ENCODE results near the gene LMAN2. TPM values are rescaled to one million over a fixed set of nuclear protein-coding genes. Genes with fewer than 3 reads are reported as not detected.
A peak's percentile ranks its signal among the peaks of the same experiment; 100 is the strongest.

The LMAN2 gene
- total RNA-seq, 1 donor from 2014 or later: 60.0 TPM

DNA sequence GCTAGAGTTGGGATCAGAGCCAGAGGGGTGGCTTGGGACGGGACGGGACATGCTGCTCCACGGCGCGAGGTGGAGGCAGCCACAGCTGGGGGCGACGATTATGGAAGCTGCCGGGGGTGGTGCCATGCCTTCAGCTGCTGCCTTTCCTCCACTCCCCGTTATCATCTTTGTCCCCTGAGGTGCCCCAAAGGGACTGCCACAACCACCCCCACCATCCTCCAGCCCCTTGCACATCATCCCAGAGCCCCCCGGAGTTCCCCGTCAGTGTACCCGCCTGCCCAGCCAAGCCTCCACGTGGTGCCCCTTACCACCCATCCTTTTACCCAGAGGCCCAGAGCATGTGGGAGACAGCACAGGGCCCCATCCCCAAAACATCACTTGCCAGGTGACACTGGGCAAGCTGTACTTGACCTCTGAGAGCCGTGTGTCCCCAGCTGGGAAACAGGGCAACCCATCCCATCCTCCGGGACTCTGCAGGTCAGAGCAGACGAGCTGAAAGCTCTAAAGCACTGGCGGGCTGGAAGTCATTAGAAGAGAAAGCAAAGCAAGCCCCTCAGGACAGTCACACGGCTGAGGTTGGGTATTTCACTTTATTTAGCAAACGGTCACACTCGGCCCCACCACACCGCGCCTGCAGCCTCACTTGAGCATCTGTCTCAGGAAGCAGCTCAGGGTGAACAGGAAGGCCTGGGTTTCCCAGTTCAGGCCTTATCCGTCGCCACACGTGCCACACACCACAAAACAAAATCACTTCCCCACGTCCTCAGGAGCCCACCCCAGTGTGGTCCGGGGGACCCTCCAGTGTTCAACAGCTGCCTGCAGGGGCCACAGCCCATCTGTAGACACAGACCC is 20.3 kb downstream of the LMAN2 start:
- intact Hi-C loops (cut with micrococcal nuclease): no loop called here
- H3K27ac ChIP-seq (replicated peaks): no peak overlapping the region
- no peak for DNase-seq
- no peak overlapping the region for H3K4me3 ChIP-seq
- H3K27me3 ChIP-seq (ENCODE audit: low read depth): no peaks in the 10 kb centered on the region
- no peaks in the 10 kb centered on the region for H3K9me3 ChIP-seq (replicated peaks)
- TF ChIP-seq, protein P1, sequence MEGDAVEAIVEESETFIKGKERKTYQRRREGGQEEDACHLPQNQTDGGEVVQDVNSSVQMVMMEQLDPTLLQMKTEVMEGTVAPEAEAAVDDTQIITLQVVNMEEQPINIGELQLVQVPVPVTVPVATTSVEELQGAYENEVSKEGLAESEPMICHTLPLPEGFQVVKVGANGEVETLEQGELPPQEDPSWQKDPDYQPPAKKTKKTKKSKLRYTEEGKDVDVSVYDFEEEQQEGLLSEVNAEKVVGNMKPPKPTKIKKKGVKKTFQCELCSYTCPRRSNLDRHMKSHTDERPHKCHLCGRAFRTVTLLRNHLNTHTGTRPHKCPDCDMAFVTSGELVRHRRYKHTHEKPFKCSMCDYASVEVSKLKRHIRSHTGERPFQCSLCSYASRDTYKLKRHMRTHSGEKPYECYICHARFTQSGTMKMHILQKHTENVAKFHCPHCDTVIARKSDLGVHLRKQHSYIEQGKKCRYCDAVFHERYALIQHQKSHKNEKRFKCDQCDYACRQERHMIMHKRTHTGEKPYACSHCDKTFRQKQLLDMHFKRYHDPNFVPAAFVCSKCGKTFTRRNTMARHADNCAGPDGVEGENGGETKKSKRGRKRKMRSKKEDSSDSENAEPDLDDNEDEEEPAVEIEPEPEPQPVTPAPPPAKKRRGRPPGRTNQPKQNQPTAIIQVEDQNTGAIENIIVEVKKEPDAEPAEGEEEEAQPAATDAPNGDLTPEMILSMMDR (IDR thresholded peaks at IDR 0.05; ENCODE audit: borderline replicate concordance): no peak
- H3K36me3 ChIP-seq: peaks cover 73% of the 10 kb centered on the region
- H3K4me1 ChIP-seq: peaks cover 37% of the 10 kb centered on the region

DNA sequence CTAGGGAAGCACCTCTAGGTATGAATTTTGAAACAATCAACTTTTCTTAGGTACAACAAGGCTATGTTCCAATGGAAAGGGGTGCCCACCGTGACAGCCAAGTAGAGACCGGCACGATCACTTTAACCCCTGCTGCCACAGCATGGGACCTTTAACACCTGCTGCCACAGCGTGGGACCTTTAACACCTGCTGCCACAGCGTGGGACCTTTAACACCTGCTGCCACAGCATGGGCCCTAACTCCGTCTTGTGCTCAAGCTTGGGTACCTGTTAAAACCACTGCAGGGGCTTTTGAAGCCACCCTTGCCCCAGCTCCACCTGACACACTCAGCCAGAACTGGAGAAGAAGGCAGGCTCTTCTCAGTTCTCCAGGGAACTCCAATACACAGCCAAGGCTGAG is 21.6 kb downstream of the LMAN2 start:
- peaks cover 24% of the 10 kb centered on the region for H3K4me1 ChIP-seq
- H3K36me3 ChIP-seq: peaks cover 60% of the 10 kb centered on the region
- DNase-seq: peak; percentile 3
- H3K9me3 ChIP-seq (replicated peaks): no peaks in the 10 kb centered on the region
- H3K27ac ChIP-seq (replicated peaks): no peak overlapping the region
- H3K27me3 ChIP-seq (ENCODE audit: low read depth): no peaks in the 10 kb centered on the region
- no peak overlapping the region for H3K4me3 ChIP-seq
- TF ChIP-seq, protein P1 (IDR thresholded peaks at IDR 0.05; ENCODE audit: borderline replicate concordance): no peak
- intact Hi-C loops (cut with micrococcal nuclease): no loop called here

DNA sequence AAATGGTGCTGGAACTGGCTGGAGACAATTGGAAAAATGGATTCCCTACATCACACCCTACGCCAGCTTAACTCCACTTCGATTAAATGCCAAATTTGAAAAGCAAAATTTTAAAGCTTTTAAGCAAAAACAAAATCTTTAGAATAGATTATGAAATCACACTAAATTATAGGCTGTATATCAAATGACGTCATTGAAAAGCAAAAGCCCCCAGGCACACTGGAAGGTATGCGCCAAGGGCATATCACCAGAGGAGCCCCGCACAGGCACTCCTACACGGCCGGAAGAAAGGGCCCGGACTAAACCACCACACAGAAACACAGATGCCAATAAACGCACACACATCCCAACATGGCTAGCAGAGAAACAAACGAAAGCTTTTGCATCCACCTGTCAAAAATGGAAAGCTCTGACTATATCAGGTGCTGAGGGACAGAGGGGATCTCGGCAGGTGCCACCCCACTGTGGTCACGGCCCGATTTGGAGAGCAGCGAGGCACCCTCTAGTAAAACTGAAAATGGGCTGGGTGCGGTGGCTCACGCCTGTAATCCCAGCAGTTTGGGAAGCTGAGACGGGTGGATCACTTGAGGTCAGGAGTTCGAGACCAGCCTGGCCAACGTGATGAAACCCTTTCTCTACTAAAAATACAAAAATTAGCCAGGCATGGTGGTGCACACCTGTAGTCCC is 22.8 kb downstream of the LMAN2 start:
- H3K27ac ChIP-seq (replicated peaks): no peak overlapping the region
- TF ChIP-seq, protein P1 (IDR thresholded peaks at IDR 0.05; ENCODE audit: borderline replicate concordance): no peak
- H3K36me3 ChIP-seq: peaks cover 48% of the 10 kb centered on the region
- H3K4me3 ChIP-seq: no peak overlapping the region
- no peaks in the 10 kb centered on the region for H3K9me3 ChIP-seq (replicated peaks)
- peaks cover 15% of the 10 kb centered on the region for H3K4me1 ChIP-seq
- peak; percentile 1 for DNase-seq
- intact Hi-C loops (cut with micrococcal nuclease): no loop called here
- no peaks in the 10 kb centered on the region for H3K27me3 ChIP-seq (ENCODE audit: low read depth)

DNA sequence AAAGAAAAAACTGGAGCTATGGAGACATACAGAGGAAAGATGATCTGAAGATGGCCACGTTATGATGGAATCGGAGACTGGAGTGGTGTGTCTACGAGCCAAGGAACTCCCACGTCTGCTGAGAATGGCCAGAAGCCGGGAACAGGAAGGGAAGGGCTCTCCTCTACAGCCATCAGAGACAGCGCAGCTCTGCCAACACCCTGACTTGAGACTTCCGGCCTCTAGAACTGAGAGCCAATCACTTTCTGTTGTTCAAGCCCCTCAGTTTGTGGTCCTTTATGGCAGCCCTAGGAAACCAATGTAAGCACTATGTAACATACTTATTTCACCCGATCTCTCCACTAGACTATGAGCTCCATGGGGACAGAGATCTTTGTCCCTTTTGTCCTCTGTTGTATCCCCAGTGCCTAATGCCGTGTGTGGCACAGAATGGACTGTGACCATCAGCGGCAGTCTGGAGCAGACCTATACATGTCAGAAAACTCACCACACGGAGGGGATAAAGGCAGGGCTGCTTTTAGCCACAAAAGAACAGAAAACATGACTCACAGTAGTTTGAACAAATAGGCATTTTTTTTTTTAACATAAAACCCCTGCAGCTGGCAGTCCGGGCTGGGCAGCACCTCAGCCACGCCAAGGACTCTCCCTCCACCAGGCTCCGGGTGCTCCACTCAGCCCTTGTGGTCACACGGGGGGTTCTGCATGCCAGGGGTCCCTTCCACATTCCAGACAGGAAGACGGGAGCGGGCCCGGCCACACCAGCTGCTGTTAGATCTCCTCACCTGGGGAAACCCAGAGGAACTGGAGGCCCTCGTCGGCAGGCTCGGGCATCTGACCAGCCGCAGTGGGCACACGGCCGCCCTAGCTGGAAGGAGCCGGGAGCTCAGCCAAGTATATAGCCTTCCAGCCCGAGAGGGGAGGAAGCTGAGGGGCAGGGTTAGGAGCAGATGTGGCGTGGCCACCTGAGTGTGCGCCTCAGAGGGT is 23.6 kb downstream of the LMAN2 start:
- TF ChIP-seq, protein P1 (IDR thresholded peaks at IDR 0.05; ENCODE audit: borderline replicate concordance): no peak
- H3K9me3 ChIP-seq (replicated peaks): no peaks in the 10 kb centered on the region
- peaks cover 39% of the 10 kb centered on the region for H3K36me3 ChIP-seq
- H3K27me3 ChIP-seq (ENCODE audit: low read depth): no peaks in the 10 kb centered on the region
- peak overlapping the region; percentile 72 for H3K27ac ChIP-seq (replicated peaks)
- no peak overlapping the region for H3K4me3 ChIP-seq
- peaks cover 15% of the 10 kb centered on the region for H3K4me1 ChIP-seq
- peak; percentile 50 for DNase-seq
- intact Hi-C loops (cut with micrococcal nuclease): no loop called here

DNA sequence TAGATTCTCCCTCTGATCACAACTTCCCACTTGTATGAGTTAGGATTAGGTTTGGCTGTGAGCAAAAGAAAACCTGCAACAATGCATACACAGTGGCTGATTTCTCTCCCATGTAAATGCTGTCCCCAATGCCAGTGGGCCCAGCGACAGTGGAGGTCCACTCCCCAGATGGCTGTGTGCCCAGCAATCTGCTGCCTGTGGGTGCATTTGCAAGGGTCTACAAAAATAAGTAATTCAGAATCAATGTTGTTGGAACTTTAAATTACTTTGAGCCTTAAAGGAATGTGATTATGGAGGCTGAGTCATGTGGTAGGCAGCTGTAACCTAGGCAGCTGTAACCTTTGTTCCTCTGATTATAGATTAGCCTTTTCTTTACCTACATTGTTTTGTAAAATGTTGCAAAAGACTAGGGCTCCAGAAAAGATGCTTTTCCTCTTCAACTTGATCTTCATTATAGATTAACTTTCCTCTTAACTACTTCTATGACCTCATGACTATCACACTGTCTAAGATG is 25.5 kb downstream of the LMAN2 start:
- Histone ChIP-seq H3K27ac (replicated peaks) (no peak overlapping the region), H3K4me3 (no peak overlapping the region), H3K4me1 (peaks cover 15% of the 10 kb centered on the region), H3K36me3 (peaks cover 22% of the 10 kb centered on the region), H3K9me3 (replicated peaks) (no peaks in the 10 kb centered on the region), H3K27me3 (ENCODE audit: low read depth) (no peaks in the 10 kb centered on the region)
- intact Hi-C loops (cut with micrococcal nuclease): no loop called here
- TF ChIP-seq, protein P1 (IDR thresholded peaks at IDR 0.05; ENCODE audit: borderline replicate concordance): no peak
- DNase-seq: no peak

All from left ventricle myocardium inferior (tissue), 1 donor.